Nephron progenitor cell (in vitro differentiated cells): Measurements from ENCODE around the gene SCAMP2.
A peak's percentile ranks its signal among the peaks of the same experiment; 100 is the strongest.

Source experiments
- DNase-seq: peaks from one replicate; pipeline ENCODE4 v3.0.0; 2021
- H3K27ac Mint-ChIP-seq: 2 replicates; pipeline ENCODE4 v1.8.0; 2021; ENCODE audit warnings: mild to moderate bottlenecking, moderate library complexity, mixed read lengths
- H3K27me3 Mint-ChIP-seq: 2 replicates; pipeline ENCODE4 v1.8.0; 2021; ENCODE audit warnings: mild to moderate bottlenecking, low read depth, mixed read lengths; ENCODE audit not compliant: poor library complexity
- H3K36me3 Mint-ChIP-seq: 2 replicates; pipeline ENCODE4 v1.8.0; 2021; ENCODE audit warnings: low read depth, mixed read lengths
- H3K4me1 Mint-ChIP-seq: 2 replicates; pipeline ENCODE4 v1.8.0; 2021; ENCODE audit warnings: mixed read lengths
- H3K4me3 Mint-ChIP-seq: 2 replicates; pipeline ENCODE4 v1.8.0; 2021; ENCODE audit warnings: mild to moderate bottlenecking, moderate library complexity, mixed read lengths
- H3K9me3 Mint-ChIP-seq: 2 replicates; pipeline ENCODE4 v1.8.0; 2021; ENCODE audit warnings: mild to moderate bottlenecking, moderate library complexity, mixed read lengths
- TF ChIP-seq, protein P1 (sequence below): fragments of 200-600 bp; sonication (generic); IDR thresholded peaks from 2 replicates; pipeline ENCODE4 v1.5.0; 2021; ENCODE audit warnings: antibody characterized with exemption

SCAMP2 gene

DNA sequence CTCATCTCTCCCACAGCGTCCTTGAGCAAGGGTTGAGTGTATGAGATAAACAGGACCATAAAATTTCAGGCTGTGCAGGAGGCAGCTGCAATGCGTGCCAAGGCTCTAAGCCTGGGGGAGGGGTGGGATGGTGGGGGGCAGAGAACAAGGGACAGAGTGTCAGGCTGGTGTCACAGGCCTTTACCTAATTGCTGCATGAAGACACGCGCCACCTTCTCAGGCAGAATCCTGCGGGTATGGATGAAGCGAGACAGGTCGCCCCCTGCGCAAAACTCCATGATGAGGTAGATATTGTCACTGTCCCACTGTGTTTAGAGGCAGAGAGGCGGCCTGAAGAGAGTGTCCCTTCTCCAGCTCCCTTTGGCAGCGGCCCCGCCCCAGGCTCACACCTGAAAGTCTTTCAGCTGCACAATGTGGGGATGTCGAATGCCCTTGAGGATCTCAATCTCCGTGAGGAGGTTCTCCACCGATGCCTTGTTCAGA is 31.2 kb downstream of the SCAMP2 start:
- no peak for DNase-seq
- H3K9me3 Mint-ChIP-seq = no peaks in the 10 kb centered on the region
- TF ChIP-seq, protein P1, sequence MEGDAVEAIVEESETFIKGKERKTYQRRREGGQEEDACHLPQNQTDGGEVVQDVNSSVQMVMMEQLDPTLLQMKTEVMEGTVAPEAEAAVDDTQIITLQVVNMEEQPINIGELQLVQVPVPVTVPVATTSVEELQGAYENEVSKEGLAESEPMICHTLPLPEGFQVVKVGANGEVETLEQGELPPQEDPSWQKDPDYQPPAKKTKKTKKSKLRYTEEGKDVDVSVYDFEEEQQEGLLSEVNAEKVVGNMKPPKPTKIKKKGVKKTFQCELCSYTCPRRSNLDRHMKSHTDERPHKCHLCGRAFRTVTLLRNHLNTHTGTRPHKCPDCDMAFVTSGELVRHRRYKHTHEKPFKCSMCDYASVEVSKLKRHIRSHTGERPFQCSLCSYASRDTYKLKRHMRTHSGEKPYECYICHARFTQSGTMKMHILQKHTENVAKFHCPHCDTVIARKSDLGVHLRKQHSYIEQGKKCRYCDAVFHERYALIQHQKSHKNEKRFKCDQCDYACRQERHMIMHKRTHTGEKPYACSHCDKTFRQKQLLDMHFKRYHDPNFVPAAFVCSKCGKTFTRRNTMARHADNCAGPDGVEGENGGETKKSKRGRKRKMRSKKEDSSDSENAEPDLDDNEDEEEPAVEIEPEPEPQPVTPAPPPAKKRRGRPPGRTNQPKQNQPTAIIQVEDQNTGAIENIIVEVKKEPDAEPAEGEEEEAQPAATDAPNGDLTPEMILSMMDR = no peak
- peak overlapping the region; percentile 90 for H3K4me3 Mint-ChIP-seq
- no peaks in the 10 kb centered on the region for H3K27me3 Mint-ChIP-seq
- H3K36me3 Mint-ChIP-seq = peaks cover 10% of the 10 kb centered on the region
- peaks cover 54% of the 10 kb centered on the region for H3K4me1 Mint-ChIP-seq
- H3K27ac Mint-ChIP-seq = no peak overlapping the region

DNA sequence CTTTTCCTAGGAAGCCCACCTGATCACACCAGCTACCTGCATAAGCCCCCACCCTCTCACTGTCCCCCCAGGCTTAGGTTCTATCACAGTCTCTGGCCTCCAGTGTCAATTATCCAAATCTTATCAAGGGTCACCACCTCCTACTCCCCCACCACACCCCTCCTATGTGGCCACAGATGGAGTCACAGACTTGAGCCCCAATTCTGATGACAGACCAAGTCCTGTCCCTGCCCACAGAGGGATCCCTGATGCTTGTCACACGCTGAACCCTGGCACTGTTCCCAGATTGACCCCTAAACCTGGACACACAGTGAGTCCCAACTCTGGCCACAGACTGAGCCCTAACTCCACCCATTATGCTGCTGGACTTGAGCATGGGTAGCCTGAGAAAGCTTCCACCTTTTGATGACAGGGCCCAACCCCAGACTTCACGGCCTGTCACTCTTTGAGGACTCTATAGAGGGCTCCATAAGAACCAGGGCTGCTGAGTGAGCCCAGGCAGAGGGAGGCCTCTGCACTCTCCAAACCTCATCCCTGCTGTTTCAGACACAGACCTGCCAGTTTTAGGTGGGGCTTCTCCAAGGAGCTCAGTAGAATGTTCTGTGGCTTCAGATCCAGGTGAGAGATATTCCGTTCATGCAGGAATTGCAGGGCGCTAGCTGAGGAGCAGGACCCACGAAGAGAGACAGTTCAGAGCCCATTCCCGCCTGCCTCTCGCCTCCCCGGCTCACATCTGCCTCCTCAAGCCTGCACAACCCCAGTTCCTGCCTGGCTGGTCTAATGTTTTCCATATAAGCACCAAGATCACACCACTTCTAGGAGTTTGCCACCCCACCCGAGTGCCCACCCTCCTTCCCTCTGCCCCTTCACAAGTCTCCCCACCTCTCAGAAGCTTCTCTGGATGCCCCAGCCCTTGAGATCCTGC is 32.1 kb downstream of the SCAMP2 start:
- Mint-ChIP-seq H3K36me3 (peaks cover 6% of the 10 kb centered on the region), H3K4me1 (peaks cover 54% of the 10 kb centered on the region), H3K27me3 (peaks cover 2% of the 10 kb centered on the region), H3K4me3 (peak overlapping the region; percentile 90), H3K9me3 (no peaks in the 10 kb centered on the region), H3K27ac (no peak overlapping the region)
- TF ChIP-seq, protein P1 = no peak
- DNase-seq = no peak

DNA sequence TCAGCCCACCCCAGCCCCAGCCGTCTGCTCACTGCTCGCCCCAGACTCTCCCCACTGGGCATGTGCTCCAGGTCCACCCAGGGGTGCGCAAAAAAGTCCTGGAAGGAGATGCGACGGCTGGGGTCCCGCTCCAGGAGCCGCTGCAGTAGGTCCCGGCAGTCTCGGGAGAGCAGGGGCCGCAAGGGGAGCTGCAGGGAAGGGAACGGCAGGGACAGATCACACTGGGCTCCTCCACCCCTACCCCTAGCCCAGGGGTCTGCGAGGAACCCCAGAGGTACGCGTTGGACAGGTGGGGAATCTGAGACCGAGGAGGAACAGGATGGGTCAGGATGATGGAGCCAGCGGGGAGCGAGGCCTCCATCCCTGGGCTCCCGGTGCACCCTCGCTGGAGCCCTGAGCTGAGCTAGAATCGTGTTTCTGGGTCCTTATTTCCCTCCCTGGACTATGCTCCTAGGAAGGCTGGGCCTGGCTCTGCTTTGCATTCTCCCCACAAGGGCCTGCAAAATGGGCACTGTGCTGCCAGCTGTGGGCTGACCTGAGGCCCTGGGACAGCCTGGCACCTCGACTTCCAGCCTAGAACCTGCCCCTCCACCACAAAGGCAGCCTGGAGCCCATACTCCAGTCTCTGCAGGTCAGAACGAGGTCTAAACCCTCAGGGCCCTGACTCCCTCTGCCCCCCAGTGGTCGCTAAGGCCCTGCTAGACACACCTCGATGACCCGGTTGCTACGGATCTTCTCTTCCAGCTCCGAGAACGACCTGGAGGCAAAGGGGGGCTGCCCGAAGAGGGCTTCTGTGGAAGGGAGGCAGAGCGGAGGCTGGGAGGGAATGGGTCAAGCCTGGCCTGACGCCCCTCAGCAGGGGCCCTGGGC is 33.4 kb downstream of the SCAMP2 start:
- DNase-seq = no peak
- Mint-ChIP-seq H3K4me1 (peaks cover 57% of the 10 kb centered on the region), H3K9me3 (no peaks in the 10 kb centered on the region), H3K4me3 (no peak overlapping the region), H3K27ac (no peak overlapping the region), H3K36me3 (peaks cover 4% of the 10 kb centered on the region), H3K27me3 (peaks cover 6% of the 10 kb centered on the region)
- TF ChIP-seq, protein P1 = no peak

DNA sequence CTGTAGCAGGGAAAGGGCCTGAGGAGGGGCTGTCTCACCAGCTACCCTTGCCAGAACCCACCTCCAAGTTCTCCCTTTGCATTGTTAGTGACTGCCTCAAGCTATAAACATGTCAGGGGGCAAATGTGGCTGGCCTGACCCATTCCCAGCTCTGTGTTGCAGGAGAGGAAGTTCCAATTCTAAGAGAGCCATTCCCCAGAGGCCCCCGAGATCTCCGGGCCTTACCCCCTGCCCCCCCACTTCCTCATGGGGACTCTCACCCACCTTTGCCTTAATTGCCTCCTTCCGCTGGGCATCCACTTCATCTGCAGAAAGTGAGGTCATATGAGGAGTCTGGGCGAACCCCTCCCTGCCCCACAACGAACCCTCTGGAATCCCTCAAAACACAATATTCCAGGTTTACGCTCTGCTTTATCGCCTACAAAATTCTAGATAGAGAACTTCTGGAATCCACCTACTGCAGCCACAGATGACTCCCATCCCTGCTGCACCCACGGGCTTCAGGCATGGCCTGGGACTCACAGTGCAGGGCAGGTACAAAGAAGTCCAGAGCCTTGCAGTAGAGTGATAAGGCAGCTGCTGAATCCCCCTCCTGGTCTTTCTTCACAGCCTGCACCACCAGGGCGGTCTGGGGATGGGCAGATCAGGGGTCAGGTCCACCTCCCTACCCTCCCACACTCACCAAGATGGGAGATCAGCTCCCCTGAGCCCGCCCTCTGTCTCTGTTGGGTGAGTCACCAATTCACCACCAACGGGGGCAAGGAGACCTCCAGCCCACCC is 34.2 kb downstream of the SCAMP2 start:
- Mint-ChIP-seq H3K27me3 (peaks cover 6% of the 10 kb centered on the region), H3K9me3 (no peaks in the 10 kb centered on the region), H3K4me3 (no peak overlapping the region), H3K4me1 (peaks cover 53% of the 10 kb centered on the region), H3K36me3 (no peaks in the 10 kb centered on the region), H3K27ac (no peak overlapping the region)
- DNase-seq = no peak
- TF ChIP-seq, protein P1 = no peak

DNA sequence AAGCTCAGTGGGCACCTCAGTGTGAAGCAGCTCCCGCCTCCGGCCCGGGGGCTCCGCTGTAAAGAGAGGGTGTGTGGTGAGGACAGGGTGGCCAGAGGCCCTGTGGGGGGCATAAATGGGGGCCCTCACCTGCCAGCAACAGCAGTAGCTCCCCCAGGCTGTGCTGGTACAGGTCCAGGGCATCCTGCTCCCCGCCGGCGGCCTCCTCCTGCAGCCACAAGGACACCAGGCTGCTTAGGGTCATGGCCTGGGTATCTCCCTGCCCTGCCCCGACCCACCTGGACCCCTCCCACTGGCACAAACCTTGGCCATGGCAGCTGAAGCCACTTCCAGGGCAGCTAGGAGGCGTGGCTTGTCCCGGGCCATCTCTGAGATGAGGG is 35.0 kb downstream of the SCAMP2 start:
- H3K9me3 Mint-ChIP-seq = no peaks in the 10 kb centered on the region
- TF ChIP-seq, protein P1 = no peak
- peaks cover 7% of the 10 kb centered on the region for H3K27me3 Mint-ChIP-seq
- DNase-seq = no peak
- no peak overlapping the region for H3K4me3 Mint-ChIP-seq
- no peak overlapping the region for H3K27ac Mint-ChIP-seq
- H3K4me1 Mint-ChIP-seq = peaks cover 54% of the 10 kb centered on the region
- H3K36me3 Mint-ChIP-seq = no peaks in the 10 kb centered on the region
